ENCODE results near the gene PLCH2. TPM values are rescaled to one million over a fixed set of nuclear protein-coding genes. Genes with fewer than 3 reads are reported as not detected.

Gene PLCH2
- total RNA-seq, 1 donor: 1.3 TPM

GRCh38 chr1:2498648-2499047 is 22.6 kb downstream of the PLCH2 start:
- no peak for DNase-seq (ENCODE audit: low read depth in 2 of 3, low spot score in 2 of 3)

- no peak for DNase-seq (ENCODE audit: low read depth in 2 of 3, low spot score in 2 of 3)
These were observed 23.2 kb downstream of the PLCH2 start for GRCh38 chr1:2499260-2499659.

DNA sequence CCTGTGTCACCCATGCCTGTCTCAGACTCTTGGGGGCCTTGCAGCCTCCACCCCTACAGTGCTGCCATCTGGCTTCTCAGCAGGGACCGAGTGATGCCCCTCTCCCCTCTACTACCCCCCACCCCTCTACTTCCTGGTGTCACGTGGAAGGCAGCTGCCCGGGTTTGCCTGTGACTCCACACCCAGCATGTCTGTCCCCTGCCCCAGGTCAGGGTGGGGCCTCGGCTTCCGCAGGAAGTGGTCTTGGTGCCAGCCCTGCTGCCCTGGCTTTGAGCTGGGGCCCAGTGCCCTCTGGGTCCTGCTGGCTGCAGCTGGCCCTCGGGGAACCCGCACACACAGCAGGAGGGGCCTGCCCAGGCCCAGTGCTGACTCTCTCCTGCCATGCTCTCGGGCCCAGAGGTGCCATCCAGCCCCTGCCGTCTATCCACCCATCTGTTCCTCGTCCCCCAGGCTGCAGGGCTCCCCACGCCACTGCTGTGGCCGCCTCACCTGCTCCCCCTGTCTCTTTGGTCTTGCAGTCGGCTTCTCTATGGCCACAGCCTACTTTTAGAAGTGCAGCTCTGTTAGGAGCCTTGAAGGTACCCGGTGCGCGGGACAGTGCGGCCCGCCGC is 24.0 kb downstream of the PLCH2 start:
- DNase-seq (ENCODE audit: low read depth in 2 of 3, low spot score in 2 of 3): peak in 2 of 3 donors; percentile 61 to 68

GRCh38 chr1:2501041-2501819 is 25.1 kb downstream of the PLCH2 start:
- DNase-seq (ENCODE audit: low read depth in 2 of 3, low spot score in 2 of 3): no peak

- no peak for DNase-seq (ENCODE audit: low read depth in 2 of 3, low spot score in 2 of 3)
These were observed 25.7 kb downstream of the PLCH2 start for GRCh38 chr1:2501820-2502119.

GRCh38 chr1:2502210-2502609 is 26.1 kb downstream of the PLCH2 start:
- no peak for DNase-seq (ENCODE audit: low read depth in 2 of 3, low spot score in 2 of 3)

- DNase-seq (ENCODE audit: low read depth in 2 of 3, low spot score in 2 of 3): no peak
These were observed 26.8 kb downstream of the PLCH2 start for GRCh38 chr1:2502661-2503553.

- DNase-seq (ENCODE audit: low read depth in 2 of 3, low spot score in 2 of 3): no peak
These were observed 27.6 kb downstream of the PLCH2 start for GRCh38 chr1:2503554-2504224.

DNA sequence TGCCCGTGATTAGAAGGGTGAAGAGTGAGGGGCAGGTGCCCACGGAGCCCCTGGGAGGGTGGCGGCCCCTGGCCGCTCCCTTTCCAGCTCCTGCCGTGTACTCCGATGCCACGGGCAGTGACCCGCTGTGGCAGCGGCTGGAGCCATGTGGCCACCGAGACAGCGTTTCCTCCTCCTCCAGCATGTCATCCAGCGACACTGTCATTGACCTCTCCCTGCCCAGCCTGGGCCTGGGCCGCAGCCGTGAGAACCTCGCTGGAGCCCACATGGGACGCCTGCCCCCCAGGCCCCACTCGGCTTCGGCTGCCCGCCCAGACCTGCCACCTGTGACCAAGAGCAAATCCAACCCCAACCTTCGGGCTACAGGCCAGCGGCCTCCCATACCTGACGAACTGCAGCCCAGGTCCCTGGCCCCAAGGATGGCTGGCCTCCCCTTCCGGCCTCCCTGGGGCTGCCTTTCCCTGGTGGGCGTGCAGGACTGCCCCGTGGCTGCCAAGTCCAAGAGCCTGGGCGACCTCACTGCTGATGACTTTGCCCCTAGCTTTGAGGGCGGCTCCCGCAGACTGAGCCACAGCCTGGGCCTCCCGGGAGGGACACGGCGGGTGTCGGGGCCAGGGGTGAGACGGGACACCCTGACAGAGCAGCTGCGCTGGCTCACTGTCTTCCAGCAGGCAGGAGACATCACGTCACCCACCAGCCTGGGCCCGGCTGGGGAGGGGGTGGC is 28.3 kb downstream of the PLCH2 start:
- DNase-seq (ENCODE audit: low read depth in 2 of 3, low spot score in 2 of 3): no peak

DNA sequence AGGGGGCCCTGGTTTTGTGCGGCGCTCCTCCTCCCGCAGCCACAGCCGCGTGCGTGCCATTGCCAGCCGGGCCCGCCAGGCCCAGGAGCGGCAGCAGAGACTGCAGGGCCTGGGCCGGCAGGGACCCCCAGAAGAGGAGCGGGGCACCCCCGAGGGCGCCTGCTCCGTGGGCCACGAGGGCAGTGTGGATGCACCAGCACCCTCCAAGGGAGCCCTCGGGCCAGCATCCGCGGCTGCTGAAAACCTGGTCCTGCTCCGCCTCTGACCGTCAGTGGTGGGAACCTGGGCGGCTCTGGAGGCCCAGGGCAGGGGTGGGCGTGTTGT is 28.8 kb downstream of the PLCH2 start:
- no peak for DNase-seq (ENCODE audit: low read depth in 2 of 3, low spot score in 2 of 3)

- no peak for DNase-seq (ENCODE audit: low read depth in 2 of 3, low spot score in 2 of 3)
These were observed 29.4 kb downstream of the PLCH2 start for GRCh38 chr1:2505461-2505994.

- peak in 1 of 3 donors; percentile 26 for DNase-seq (ENCODE audit: low read depth in 2 of 3, low spot score in 2 of 3)
These were observed 30.1 kb downstream of the PLCH2 start for GRCh38 chr1:2506007-2506860.

- DNase-seq (ENCODE audit: low read depth in 2 of 3, low spot score in 2 of 3): no peak
These were observed 30.9 kb downstream of the PLCH2 start for GRCh38 chr1:2506901-2507565.

DNA sequence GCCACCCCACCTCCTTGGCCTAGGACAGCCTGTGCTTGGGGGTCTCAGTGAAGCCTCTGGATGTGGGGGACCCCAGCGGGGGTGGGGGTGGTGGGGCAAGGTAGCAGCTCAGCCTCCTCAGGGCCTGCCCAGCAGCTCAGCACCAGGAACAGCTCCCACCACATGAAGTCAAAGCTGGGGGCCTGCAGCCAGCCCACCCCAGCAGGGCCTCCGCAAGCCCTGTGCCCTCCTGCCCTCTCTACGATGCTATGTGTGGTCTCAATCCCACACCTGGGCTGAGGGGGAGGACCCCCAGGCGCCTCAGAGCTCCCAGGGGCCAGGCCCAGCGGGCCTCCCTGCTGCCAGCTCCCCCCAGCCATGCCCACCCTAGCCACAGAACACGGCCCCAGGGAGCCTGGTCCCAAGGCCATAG is 31.7 kb downstream of the PLCH2 start:
- no peak for DNase-seq (ENCODE audit: low read depth in 2 of 3, low spot score in 2 of 3)

DNA sequence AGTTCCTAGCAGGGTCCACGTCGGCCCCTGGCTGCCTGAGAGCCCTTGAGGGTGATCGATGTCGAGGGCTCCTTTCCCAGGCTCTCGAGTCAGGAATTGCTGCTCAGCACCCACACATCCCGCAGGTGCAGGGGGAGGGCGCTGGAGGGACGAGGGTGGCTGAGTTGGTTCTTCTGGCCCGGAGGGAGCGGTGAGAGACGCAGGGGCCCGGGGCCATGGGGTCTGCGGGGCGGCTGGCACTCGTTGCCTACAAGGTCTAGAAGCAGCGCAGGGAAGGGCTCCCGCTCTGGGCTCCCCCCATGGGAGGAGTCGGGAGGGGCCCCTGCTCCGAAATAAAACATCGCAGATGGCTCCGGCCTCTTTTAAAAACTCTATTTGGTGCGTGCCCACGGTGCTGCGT is 32.1 kb downstream of the PLCH2 start:
- DNase-seq (ENCODE audit: low read depth in 2 of 3, low spot score in 2 of 3): no peak

DNA sequence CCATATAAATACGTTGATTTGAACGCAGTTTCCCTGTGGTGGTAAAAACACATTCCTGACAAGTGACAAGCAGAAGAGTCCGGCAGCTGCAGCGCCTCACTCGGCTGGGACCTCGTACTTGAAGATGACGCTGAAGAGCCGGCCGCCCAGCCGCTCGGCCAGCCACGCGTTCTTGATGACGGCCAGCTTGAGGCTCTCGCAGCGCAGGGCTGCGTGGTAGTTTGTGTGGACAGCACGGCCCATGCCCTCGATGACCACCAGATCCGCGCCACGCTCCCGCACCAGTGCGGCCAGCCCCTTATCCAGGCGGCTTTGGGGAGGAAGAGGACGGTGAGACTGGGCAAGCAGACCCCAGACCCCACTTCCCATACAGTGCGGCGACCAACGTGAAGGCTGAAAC is 32.7 kb downstream of the PLCH2 start:
- DNase-seq (ENCODE audit: low read depth in 2 of 3, low spot score in 2 of 3): no peak

- no peak for DNase-seq (ENCODE audit: low read depth in 2 of 3, low spot score in 2 of 3)
These were observed 33.5 kb downstream of the PLCH2 start for GRCh38 chr1:2509589-2509988.

- DNase-seq (ENCODE audit: low read depth in 2 of 3, low spot score in 2 of 3): no peak
These were observed 34.5 kb downstream of the PLCH2 start for GRCh38 chr1:2510366-2511155.

Measured in hematopoietic multipotent progenitor cell (in vitro differentiated cells).